RCC 7860 (cell line): ENCODE results near the gene IL17REL.

Experiments
- DNase-seq: peaks from one replicate; pipeline ENCODE4 v3.0.0-alpha.2; 2015; ENCODE audit warnings: low spot score
- FAIRE-seq: peaks from 2 replicates; lab custom pipeline; 2012; peaks lifted over from hg19 to GRCh38; lab: Jason Lieb, UNC

Gene IL17REL

GRCh38 chr22:50008151-50009040 lies 4.2 kb downstream of the IL17REL start:
- DNase-seq (no peak), FAIRE-seq (no peak)

GRCh38 chr22:50007057-50007511 lies 5.5 kb downstream of the IL17REL start:
- no peak for FAIRE-seq
- DNase-seq, result no peak

- DNase-seq (no peak), FAIRE-seq (no peak)
These were observed 7.6 kb downstream of the IL17REL start for GRCh38 chr22:50004918-50005317.

- FAIRE-seq (no peak), DNase-seq (no peak)
These were observed 9.8 kb downstream of the IL17REL start for GRCh38 chr22:50002791-50003190.

GRCh38 chr22:50001388-50002231 lies 11.0 kb downstream of the IL17REL start:
- FAIRE-seq (no peak), DNase-seq (no peak)

- DNase-seq (no peak), FAIRE-seq (no peak)
These were observed 11.8 kb downstream of the IL17REL start for GRCh38 chr22:50000587-50001387.

GRCh38 chr22:49999946-50000586 lies 12.5 kb downstream of the IL17REL start:
- FAIRE-seq, result no peak
- DNase-seq, result no peak

GRCh38 chr22:49999063-49999945 lies 13.3 kb downstream of the IL17REL start:
- no peak for FAIRE-seq
- DNase-seq, result no peak

GRCh38 chr22:49998718-49999062 lies 13.9 kb downstream of the IL17REL start:
- FAIRE-seq (no peak), DNase-seq (no peak)

- FAIRE-seq, result no peak
- DNase-seq, result no peak
These were observed 14.4 kb downstream of the IL17REL start for GRCh38 chr22:49997932-49998717.

- FAIRE-seq, result no peak
These were observed 15.3 kb downstream of the IL17REL start for GRCh38 chr22:49997251-49997599.

GRCh38 chr22:49996518-49997250 lies 15.9 kb downstream of the IL17REL start:
- DNase-seq (no peak), FAIRE-seq (no peak)

More at GRCh38 chr22:49997251-49997599, 15.3 kb downstream of the IL17REL start:
- no peak for DNase-seq

- FAIRE-seq (no peak), DNase-seq (no peak)
These were observed 16.4 kb downstream of the IL17REL start for GRCh38 chr22:49996119-49996517.

- DNase-seq, result no peak
These were observed 17.0 kb downstream of the IL17REL start for GRCh38 chr22:49995361-49996118.

GRCh38 chr22:49995041-49995360 lies 17.6 kb downstream of the IL17REL start:
- no peak for DNase-seq
- no peak for FAIRE-seq

More at GRCh38 chr22:49995361-49996118, 17.0 kb downstream of the IL17REL start:
- FAIRE-seq, result no peak

GRCh38 chr22:49994361-49995040 lies 18.1 kb downstream of the IL17REL start:
- FAIRE-seq (no peak), DNase-seq (no peak)
